ENCODE results near the gene KDM1A.

KDM1A gene

DNA sequence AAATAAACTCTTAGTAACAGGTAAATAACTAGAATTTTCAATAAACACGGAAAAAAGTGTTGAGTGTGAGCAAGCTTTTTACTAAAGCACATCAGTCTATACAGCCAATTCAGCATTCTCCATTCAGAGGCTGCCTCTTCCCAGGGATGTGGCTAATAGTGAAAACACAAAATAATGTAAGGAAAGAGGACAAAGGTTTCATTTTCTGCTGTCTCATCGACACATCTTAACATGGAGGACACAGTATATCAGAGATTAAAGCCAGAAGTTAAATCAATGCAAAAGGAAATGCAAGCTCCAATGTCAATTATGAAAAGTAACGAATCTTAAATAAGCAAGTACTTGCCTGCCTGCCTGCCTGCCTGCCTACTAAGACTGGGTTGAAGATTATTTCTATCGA, 106.2 kb downstream of the KDM1A start:
- H3K4me3 ChIP-seq (ENCODE audit: low read depth, low read length) = no peak overlapping the region
- no peak for DNase-seq (ENCODE audit: low read depth)
- TF ChIP-seq, protein P1, sequence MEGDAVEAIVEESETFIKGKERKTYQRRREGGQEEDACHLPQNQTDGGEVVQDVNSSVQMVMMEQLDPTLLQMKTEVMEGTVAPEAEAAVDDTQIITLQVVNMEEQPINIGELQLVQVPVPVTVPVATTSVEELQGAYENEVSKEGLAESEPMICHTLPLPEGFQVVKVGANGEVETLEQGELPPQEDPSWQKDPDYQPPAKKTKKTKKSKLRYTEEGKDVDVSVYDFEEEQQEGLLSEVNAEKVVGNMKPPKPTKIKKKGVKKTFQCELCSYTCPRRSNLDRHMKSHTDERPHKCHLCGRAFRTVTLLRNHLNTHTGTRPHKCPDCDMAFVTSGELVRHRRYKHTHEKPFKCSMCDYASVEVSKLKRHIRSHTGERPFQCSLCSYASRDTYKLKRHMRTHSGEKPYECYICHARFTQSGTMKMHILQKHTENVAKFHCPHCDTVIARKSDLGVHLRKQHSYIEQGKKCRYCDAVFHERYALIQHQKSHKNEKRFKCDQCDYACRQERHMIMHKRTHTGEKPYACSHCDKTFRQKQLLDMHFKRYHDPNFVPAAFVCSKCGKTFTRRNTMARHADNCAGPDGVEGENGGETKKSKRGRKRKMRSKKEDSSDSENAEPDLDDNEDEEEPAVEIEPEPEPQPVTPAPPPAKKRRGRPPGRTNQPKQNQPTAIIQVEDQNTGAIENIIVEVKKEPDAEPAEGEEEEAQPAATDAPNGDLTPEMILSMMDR (IDR thresholded peaks at IDR 0.05; ENCODE audit: insufficient read depth, low read depth, low read length, missing control alignments) = no peak

DNA sequence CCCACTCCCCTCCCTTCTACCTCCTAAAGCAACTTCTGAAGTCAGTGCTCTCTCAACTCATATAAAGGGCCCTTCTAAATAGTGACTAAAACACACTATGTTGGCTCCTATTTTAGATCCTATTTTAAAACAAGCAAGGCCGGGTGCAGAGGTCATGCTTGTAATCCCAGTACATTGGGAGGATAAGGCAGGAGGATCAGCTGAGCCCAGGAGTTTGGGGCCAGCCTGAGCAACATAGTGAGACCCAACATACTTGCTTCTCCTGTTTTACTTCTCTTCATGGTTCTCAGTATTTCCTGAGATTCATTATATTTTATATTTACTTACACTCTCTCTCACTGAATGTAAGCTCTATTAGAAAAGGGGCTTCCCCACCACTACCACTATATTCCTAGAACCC, 106.9 kb downstream of the KDM1A start:
- H3K4me3 ChIP-seq (ENCODE audit: low read depth, low read length) = no peak overlapping the region
- TF ChIP-seq, protein P1 (IDR thresholded peaks at IDR 0.05; ENCODE audit: insufficient read depth, low read depth, low read length, missing control alignments) = no peak
- DNase-seq (ENCODE audit: low read depth) = no peak

DNA sequence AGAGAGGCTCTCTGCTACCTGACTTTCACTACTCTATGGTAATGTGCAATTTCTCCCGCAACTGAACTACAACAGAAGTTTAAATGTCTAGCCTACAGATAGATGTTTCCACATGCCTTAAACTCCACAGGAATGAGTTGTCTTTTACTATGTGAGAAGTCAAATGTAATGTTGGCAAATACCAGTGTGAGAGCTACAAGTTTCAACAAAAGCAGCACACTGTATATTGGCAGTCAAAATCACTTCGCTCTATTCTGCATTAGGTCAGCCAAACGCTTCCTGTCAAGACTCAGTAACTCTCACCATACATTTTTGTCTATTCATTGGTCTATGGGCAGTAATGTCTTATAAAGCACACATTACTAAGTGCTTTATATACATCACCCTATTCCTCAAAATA, 107.5 kb downstream of the KDM1A start:
- no peak for DNase-seq (ENCODE audit: low read depth)
- TF ChIP-seq, protein P1 (IDR thresholded peaks at IDR 0.05; ENCODE audit: insufficient read depth, low read depth, low read length, missing control alignments) = no peak
- no peak overlapping the region for H3K4me3 ChIP-seq (ENCODE audit: low read depth, low read length)

DNA sequence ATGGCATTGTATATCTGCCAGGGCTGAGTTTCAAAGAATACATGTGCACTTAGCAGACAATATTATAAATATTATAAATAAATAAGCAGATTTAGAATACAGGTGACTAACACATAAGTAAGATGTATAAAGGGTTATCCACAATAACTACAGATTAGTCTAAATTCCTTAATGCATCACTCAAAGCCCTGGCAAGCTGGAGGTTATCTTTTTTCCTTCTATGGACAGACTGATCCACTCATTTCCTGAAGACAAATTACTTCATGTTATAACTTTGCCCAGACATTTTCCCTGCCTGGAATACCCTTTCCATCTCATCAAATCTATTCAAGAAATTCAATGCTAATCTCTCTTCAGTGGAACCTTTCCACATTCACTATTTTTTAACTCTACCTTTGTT, 110.6 kb downstream of the KDM1A start:
- DNase-seq (ENCODE audit: low read depth) = no peak
- H3K4me3 ChIP-seq (ENCODE audit: low read depth, low read length) = no peak overlapping the region
- TF ChIP-seq, protein P1 (IDR thresholded peaks at IDR 0.05; ENCODE audit: insufficient read depth, low read depth, low read length, missing control alignments) = no peak

DNA sequence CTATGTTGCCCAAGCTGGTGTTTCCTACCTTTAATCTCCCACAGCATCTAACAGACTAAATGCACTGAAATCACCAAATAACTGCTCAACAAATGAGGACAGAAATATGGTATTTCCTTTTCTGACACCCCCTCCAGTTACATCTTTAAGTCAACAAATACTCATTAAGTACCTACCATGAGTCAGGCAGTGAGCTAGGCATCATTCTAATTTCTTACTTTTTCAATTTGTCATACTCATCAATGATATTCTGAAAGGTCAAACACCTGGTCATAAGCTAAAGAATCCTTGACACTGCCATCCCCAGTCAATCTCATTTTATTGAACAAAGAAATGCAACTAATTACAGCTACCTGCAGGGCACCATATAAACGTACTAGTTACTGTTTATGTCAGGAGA, 112.8 kb downstream of the KDM1A start:
- TF ChIP-seq, protein P1 (IDR thresholded peaks at IDR 0.05; ENCODE audit: insufficient read depth, low read depth, low read length, missing control alignments) = no peak
- no peak overlapping the region for H3K4me3 ChIP-seq (ENCODE audit: low read depth, low read length)
- DNase-seq (ENCODE audit: low read depth) = no peak
